ENCODE measurements around the gene METTL24.

DNA sequence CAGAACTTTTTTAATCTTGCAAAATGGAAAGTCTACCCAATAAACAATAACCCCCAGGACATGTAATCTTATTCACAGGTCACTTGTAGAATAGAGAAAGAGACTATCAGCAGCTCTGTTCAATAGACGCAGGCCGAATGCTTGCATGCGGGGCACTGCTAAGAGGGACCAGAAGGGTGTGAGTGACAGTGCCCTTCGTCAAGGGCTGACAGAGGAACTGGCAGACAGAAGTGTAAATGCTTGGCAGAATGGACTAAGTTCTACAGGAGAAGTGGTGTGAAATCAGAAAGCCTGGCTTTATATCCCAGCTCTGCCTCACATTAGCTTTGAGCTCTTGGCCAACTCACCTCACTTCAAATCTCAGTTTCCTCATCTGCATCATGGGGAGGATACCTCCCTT is 36.3 kb upstream of the METTL24 start:
- TF ChIP-seq POLR2AphosphoS5 (IDR thresholded peaks at IDR 0.05; ENCODE audit: low read depth) = no peak
- TF ChIP-seq, protein P1, sequence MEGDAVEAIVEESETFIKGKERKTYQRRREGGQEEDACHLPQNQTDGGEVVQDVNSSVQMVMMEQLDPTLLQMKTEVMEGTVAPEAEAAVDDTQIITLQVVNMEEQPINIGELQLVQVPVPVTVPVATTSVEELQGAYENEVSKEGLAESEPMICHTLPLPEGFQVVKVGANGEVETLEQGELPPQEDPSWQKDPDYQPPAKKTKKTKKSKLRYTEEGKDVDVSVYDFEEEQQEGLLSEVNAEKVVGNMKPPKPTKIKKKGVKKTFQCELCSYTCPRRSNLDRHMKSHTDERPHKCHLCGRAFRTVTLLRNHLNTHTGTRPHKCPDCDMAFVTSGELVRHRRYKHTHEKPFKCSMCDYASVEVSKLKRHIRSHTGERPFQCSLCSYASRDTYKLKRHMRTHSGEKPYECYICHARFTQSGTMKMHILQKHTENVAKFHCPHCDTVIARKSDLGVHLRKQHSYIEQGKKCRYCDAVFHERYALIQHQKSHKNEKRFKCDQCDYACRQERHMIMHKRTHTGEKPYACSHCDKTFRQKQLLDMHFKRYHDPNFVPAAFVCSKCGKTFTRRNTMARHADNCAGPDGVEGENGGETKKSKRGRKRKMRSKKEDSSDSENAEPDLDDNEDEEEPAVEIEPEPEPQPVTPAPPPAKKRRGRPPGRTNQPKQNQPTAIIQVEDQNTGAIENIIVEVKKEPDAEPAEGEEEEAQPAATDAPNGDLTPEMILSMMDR (IDR thresholded peaks at IDR 0.05; ENCODE audit: insufficient read depth, low read length) = no peak
- TF ChIP-seq, protein P2, sequence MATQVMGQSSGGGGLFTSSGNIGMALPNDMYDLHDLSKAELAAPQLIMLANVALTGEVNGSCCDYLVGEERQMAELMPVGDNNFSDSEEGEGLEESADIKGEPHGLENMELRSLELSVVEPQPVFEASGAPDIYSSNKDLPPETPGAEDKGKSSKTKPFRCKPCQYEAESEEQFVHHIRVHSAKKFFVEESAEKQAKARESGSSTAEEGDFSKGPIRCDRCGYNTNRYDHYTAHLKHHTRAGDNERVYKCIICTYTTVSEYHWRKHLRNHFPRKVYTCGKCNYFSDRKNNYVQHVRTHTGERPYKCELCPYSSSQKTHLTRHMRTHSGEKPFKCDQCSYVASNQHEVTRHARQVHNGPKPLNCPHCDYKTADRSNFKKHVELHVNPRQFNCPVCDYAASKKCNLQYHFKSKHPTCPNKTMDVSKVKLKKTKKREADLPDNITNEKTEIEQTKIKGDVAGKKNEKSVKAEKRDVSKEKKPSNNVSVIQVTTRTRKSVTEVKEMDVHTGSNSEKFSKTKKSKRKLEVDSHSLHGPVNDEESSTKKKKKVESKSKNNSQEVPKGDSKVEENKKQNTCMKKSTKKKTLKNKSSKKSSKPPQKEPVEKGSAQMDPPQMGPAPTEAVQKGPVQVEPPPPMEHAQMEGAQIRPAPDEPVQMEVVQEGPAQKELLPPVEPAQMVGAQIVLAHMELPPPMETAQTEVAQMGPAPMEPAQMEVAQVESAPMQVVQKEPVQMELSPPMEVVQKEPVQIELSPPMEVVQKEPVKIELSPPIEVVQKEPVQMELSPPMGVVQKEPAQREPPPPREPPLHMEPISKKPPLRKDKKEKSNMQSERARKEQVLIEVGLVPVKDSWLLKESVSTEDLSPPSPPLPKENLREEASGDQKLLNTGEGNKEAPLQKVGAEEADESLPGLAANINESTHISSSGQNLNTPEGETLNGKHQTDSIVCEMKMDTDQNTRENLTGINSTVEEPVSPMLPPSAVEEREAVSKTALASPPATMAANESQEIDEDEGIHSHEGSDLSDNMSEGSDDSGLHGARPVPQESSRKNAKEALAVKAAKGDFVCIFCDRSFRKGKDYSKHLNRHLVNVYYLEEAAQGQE (IDR thresholded peaks at IDR 0.05; ENCODE audit: insufficient replicate concordance, low read depth) = no peak
